Ovary (tissue), 3 donors: ENCODE results near the gene AOX1.
A peak's percentile ranks its signal among the peaks of the same experiment; 100 is the strongest.

ENCODE experiments used
- CTCF ChIP-seq, 3 donors: fragments of 450-650 bp in 2 of 3; fragments of 200-600 bp in 1 of 3; IDR thresholded peaks; one replicate each; pipeline versions ENCODE4 v1.5.1 to v1.8.0; 2016 to 2022; ENCODE audit warnings: antibody characterized with exemption in 3 of 3, mild to moderate bottlenecking in 1 of 3
- EP300 ChIP-seq: sonication (generic); formaldehyde crosslinking; IDR thresholded peaks from one replicate; pipeline ENCODE4 v1.6.1; 2017; ENCODE audit warnings: antibody characterized with exemption
- POLR2A ChIP-seq: fragments of 450-650 bp; IDR thresholded peaks from one replicate; pipeline ENCODE4 v1.6.1; 2017; ENCODE audit warnings: antibody characterized with exemption, mild to moderate bottlenecking, moderate library complexity
- donor health status: DM: no; HTN: no; CAD: no.

DNA sequence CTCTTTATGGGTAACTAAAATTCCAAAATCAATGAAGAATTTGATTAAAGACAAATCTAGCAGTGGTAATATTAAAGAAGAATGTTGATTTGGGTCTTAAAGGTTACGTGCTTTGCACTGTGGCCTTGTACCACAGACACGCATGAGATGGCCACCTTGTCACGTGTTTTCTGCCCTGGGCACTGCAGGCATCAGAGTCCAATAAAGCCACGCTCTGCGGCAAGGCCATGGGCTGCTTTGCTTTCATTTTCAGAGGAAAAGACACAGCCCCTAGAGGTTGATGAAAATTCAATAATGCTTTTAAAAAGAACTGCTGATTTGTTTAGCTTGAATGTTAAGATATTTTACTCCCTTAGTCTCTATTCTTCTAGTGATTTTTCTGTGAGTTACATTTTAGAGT is 30.4 kb downstream of the AOX1 start:
- TF ChIP-seq CTCF (IDR thresholded peaks at IDR 0.05) (peak in 1 of 3 donors; percentile 11), EP300 (no peak), POLR2A (no peak)
